HG03469 (cell line): ENCODE measurements around the gene ITFG2.

ENCODE experiments used
- ATAC-seq: cut with Tn5 transposase; IDR thresholded peaks from one replicate; pipeline ENCODE4 v1.9.1; 2021; ENCODE audit warnings: mild to moderate bottlenecking, moderate library complexity, moderate number of reproducible peaks; ENCODE audit not compliant: unreplicated experiment

ITFG2 gene

GRCh38 chr12:2794736-2795289 lies 17.7 kb upstream of the ITFG2 start, which contains the start of gene FKBP4:
Gene FKBP4, plus strand, starts transcription at chr12:2794970. Its CDS starts 170 bp downstream, at chr12:2795140.
- peak; percentile 47 for ATAC-seq

GRCh38 chr12:2795291-2796186 lies 16.9 kb upstream of the ITFG2 start:
- peak; percentile 51 for ATAC-seq

- no peak for ATAC-seq
These were observed 16.2 kb upstream of the ITFG2 start for GRCh38 chr12:2796187-2796666.

GRCh38 chr12:2797721-2798418 lies 14.6 kb upstream of the ITFG2 start:
- no peak for ATAC-seq

GRCh38 chr12:2800046-2800570 lies 12.4 kb upstream of the ITFG2 start:
- no peak for ATAC-seq

GRCh38 chr12:2801044-2801783 lies 11.3 kb upstream of the ITFG2 start:
- no peak for ATAC-seq

GRCh38 chr12:2803635-2804392 lies 8.7 kb upstream of the ITFG2 start:
- no peak for ATAC-seq

GRCh38 chr12:2804393-2805142 lies 7.9 kb upstream of the ITFG2 start:
- ATAC-seq: no peak

GRCh38 chr12:2805143-2805520 lies 7.3 kb upstream of the ITFG2 start:
- ATAC-seq: no peak

- no peak for ATAC-seq
These were observed 5.8 kb upstream of the ITFG2 start for GRCh38 chr12:2806700-2807099.

- ATAC-seq: no peak
These were observed 667 bp upstream of the ITFG2 start for GRCh38 chr12:2811801-2812200.

- no peak for ATAC-seq
These were observed 1.0 kb downstream of the ITFG2 start for GRCh38 chr12:2813214-2814185.

- ATAC-seq: no peak
These were observed 7.3 kb downstream of the ITFG2 start for GRCh38 chr12:2819810-2820209.

- ATAC-seq: no peak
These were observed 8.0 kb downstream of the ITFG2 start for GRCh38 chr12:2820432-2820831.

- no peak for ATAC-seq
These were observed 11.0 kb downstream of the ITFG2 start for GRCh38 chr12:2823483-2823882.

- no peak for ATAC-seq
These were observed 12.1 kb downstream of the ITFG2 start for GRCh38 chr12:2824541-2824940.

- no peak for ATAC-seq
These were observed 12.7 kb downstream of the ITFG2 start for GRCh38 chr12:2825132-2825531.

GRCh38 chr12:2826036-2826435 lies 13.6 kb downstream of the ITFG2 start:
- ATAC-seq: no peak
